ENCODE measurements around the gene AXIN1. TPM values are rescaled to one million over a fixed set of nuclear protein-coding genes. Genes with fewer than 3 reads are reported as not detected.

The AXIN1 gene
- total and polyA plus RNA-seq, 8 donors = 11.7 to 69.2 (median 17.4) TPM

GRCh38 chr16:239948-240277 is 112.6 kb downstream of the AXIN1 start:
- DNase-seq = no peak
- H3K9me3 ChIP-seq = no peaks in the 10 kb centered on the region
- H3K36me3 ChIP-seq = peaks cover 0 to 6% (median 0%) of the 10 kb centered on the region in 4 donors
- no peak overlapping the region for H3K4me3 ChIP-seq
- peaks cover 7 to 46% (median 29%) of the 10 kb centered on the region in 4 donors for H3K4me1 ChIP-seq
- H3K27ac ChIP-seq = peak overlapping the region in 2 of 5 donors; percentile 15 to 34
- no peaks in the 10 kb centered on the region for H3K27me3 ChIP-seq
- 22 to 51% (median 38%) methylated on average over 3 of the region's 3 CpGs for WGBS, 5 donors
- intact Hi-C loops (cut with DNase I; ENCODE audit: low total_unique reads) = loop anchor here (10.0 kb wide), 1 partner anchor 125 kb away; no protein-coding TSS in a partner anchor
- TF ChIP-seq POLR2AphosphoS5 (IDR thresholded peaks at IDR 0.05) = no peak
- no peak for TF ChIP-seq EP300 (IDR thresholded peaks at IDR 0.05)
- no peak for TF ChIP-seq CTCF (IDR thresholded peaks at IDR 0.05)
- no peak for TF ChIP-seq POLR2A (IDR thresholded peaks at IDR 0.05)

Other genes starting within 250 kb of the AXIN1 start
- gene NPRL3, start 214.1 kb downstream of the AXIN1 start, total RNA-seq = 10 to 100 TPM in 3 of 5 donors, 1 to 10 TPM in 1, under 1 TPM in 1; 0.58 to 73.9 (median 22.3) TPM
- 10 to 100 TPM; 12.4 to 14.1 (median 13.3) TPM for gene NPRL3, start 214.1 kb downstream of the AXIN1 start, polyA plus RNA-seq
- gene HBZ, start 200.1 kb downstream of the AXIN1 start, total RNA-seq = not detected
- not detected for gene HBZ, start 200.1 kb downstream of the AXIN1 start, polyA plus RNA-seq
- 10 to 100 TPM in 1 of 5 donors, not detected in 4; 10.3 TPM for gene HBM, start 186.7 kb downstream of the AXIN1 start, total RNA-seq
- not detected for gene HBM, start 186.7 kb downstream of the AXIN1 start, polyA plus RNA-seq
- gene HBA2, start 179.8 kb downstream of the AXIN1 start, total RNA-seq = 100 to 1,000 TPM in 1 of 5 donors, 10 to 100 TPM in 2, 1 to 10 TPM in 1, not detected in 1; 8.4 to 570 (median 32.0) TPM
- gene HBA2, start 179.8 kb downstream of the AXIN1 start, polyA plus RNA-seq = 10 to 100 TPM in 2 of 3 donors, 1 to 10 TPM in 1; 3.5 to 21.3 (median 17.0) TPM
- 100 to 1,000 TPM in 1 of 5 donors, 10 to 100 TPM in 1, not detected in 3; 34.8 to 263 TPM for gene HBA1, start 176.0 kb downstream of the AXIN1 start, total RNA-seq
- gene HBA1, start 176.0 kb downstream of the AXIN1 start, polyA plus RNA-seq = 1 to 10 TPM in 1 of 3 donors, under 1 TPM in 1, not detected in 1; 0.88 to 5.7 TPM
- gene HBQ1, start 172.3 kb downstream of the AXIN1 start, total RNA-seq = not detected
- not detected for gene HBQ1, start 172.3 kb downstream of the AXIN1 start, polyA plus RNA-seq
- 100 to 1,000 TPM; 100 to 221 (median 121) TPM for gene LUC7L, start 123.3 kb downstream of the AXIN1 start, total RNA-seq
- 100 to 1,000 TPM in 1 of 3 donors, 10 to 100 TPM in 2; 77.5 to 108 (median 82.2) TPM for gene LUC7L, start 123.3 kb downstream of the AXIN1 start, polyA plus RNA-seq
- gene FAM234A, start 117.9 kb downstream of the AXIN1 start, total RNA-seq = 10 to 100 TPM; 14.6 to 87.2 (median 60.3) TPM
- gene FAM234A, start 117.9 kb downstream of the AXIN1 start, polyA plus RNA-seq = 10 to 100 TPM; 13.1 to 34.9 (median 29.5) TPM
- 10 to 100 TPM in 2 of 5 donors, 1 to 10 TPM in 3; 2.6 to 24.6 (median 7.0) TPM for gene RGS11, start 76.8 kb downstream of the AXIN1 start, total RNA-seq
- 10 to 100 TPM in 2 of 3 donors, 1 to 10 TPM in 1; 7.3 to 26.3 (median 11.9) TPM for gene RGS11, start 76.8 kb downstream of the AXIN1 start, polyA plus RNA-seq
- 10 to 100 TPM in 2 of 5 donors, 1 to 10 TPM in 2, not detected in 1; 3.1 to 39.7 (median 11.0) TPM for gene ARHGDIG, start 72.1 kb downstream of the AXIN1 start, total RNA-seq
- 10 to 100 TPM in 1 of 3 donors, 1 to 10 TPM in 2; 5.2 to 50.4 (median 9.6) TPM for gene ARHGDIG, start 72.1 kb downstream of the AXIN1 start, polyA plus RNA-seq
- gene PDIA2, start 69.6 kb downstream of the AXIN1 start, total RNA-seq = 100 to 1,000 TPM in 1 of 5 donors, 10 to 100 TPM in 3, not detected in 1; 32.3 to 118 (median 65.1) TPM
- 100 to 1,000 TPM; 142 to 932 (median 584) TPM for gene PDIA2, start 69.6 kb downstream of the AXIN1 start, polyA plus RNA-seq
- 100 to 1,000 TPM in 1 of 5 donors, 10 to 100 TPM in 3, 1 to 10 TPM in 1; 9.9 to 106 (median 30.7) TPM for gene MRPL28, start 17.8 kb upstream of the AXIN1 start, total RNA-seq
- 100 to 1,000 TPM in 1 of 3 donors, 10 to 100 TPM in 2; 78.8 to 100 (median 83.4) TPM for gene MRPL28, start 17.8 kb upstream of the AXIN1 start, polyA plus RNA-seq
- 100 to 1,000 TPM in 4 of 5 donors, 10 to 100 TPM in 1; 20.7 to 364 (median 162) TPM for gene PGAP6, start 29.3 kb upstream of the AXIN1 start, total RNA-seq
- gene PGAP6, start 29.3 kb upstream of the AXIN1 start, polyA plus RNA-seq = 10 to 100 TPM; 27.7 to 54.4 (median 33.9) TPM
- 100 to 1,000 TPM in 1 of 5 donors, 10 to 100 TPM in 4; 23.3 to 187 (median 49.0) TPM for gene NME4, start 44.5 kb upstream of the AXIN1 start, total RNA-seq
- 10 to 100 TPM; 84.0 to 97.7 (median 95.6) TPM for gene NME4, start 44.5 kb upstream of the AXIN1 start, polyA plus RNA-seq
- gene DECR2, start 49.2 kb upstream of the AXIN1 start, total RNA-seq = 100 to 1,000 TPM in 1 of 5 donors, 10 to 100 TPM in 2, 1 to 10 TPM in 2; 5.8 to 149 (median 12.5) TPM
- gene DECR2, start 49.2 kb upstream of the AXIN1 start, polyA plus RNA-seq = 10 to 100 TPM; 20.8 to 24.5 (median 22.6) TPM
- gene RAB11FIP3, start 72.9 kb upstream of the AXIN1 start, total RNA-seq = 100 to 1,000 TPM in 1 of 5 donors, 10 to 100 TPM in 3, 1 to 10 TPM in 1; 6.7 to 102 (median 57.8) TPM
- gene RAB11FIP3, start 72.9 kb upstream of the AXIN1 start, polyA plus RNA-seq = 10 to 100 TPM; 15.4 to 19.7 (median 16.2) TPM
- 100 to 1,000 TPM in 1 of 5 donors, 10 to 100 TPM in 4; 25.2 to 235 (median 83.5) TPM for gene CAPN15, start 175.0 kb upstream of the AXIN1 start, total RNA-seq
- gene CAPN15, start 175.0 kb upstream of the AXIN1 start, polyA plus RNA-seq = 10 to 100 TPM; 29.3 to 33.2 (median 29.6) TPM
- gene PRR35, start 207.7 kb upstream of the AXIN1 start, total RNA-seq = not detected
- not detected for gene PRR35, start 207.7 kb upstream of the AXIN1 start, polyA plus RNA-seq
- under 1 TPM in 2 of 5 donors, not detected in 3; 0.89 to 0.92 TPM for gene NHLRC4, start 214.3 kb upstream of the AXIN1 start, total RNA-seq
- 1 to 10 TPM in 2 of 3 donors, under 1 TPM in 1; 0.35 to 1.4 (median 1.4) TPM for gene NHLRC4, start 214.3 kb upstream of the AXIN1 start, polyA plus RNA-seq
- gene PIGQ, start 217.2 kb upstream of the AXIN1 start, total RNA-seq = 100 to 1,000 TPM in 2 of 5 donors, 10 to 100 TPM in 3; 14.3 to 217 (median 52.6) TPM
- 10 to 100 TPM; 30.1 to 46.5 (median 38.0) TPM for gene PIGQ, start 217.2 kb upstream of the AXIN1 start, polyA plus RNA-seq
- gene RAB40C, start 237.3 kb upstream of the AXIN1 start, total RNA-seq = 100 to 1,000 TPM in 1 of 5 donors, 10 to 100 TPM in 4; 17.6 to 101 (median 51.3) TPM
- 10 to 100 TPM; 20.9 to 24.6 (median 22.1) TPM for gene RAB40C, start 237.3 kb upstream of the AXIN1 start, polyA plus RNA-seq